ENCODE data around the gene JMJD1C. TPM values are rescaled to one million over a fixed set of nuclear protein-coding genes. Genes with fewer than 3 reads are reported as not detected.

The JMJD1C gene
- total RNA-seq, 2 experiments from 2014 or later: 99.2 to 118 TPM

GRCh38 chr10:63166742-63167258, 299.0 kb downstream of the JMJD1C start:
- Histone ChIP-seq H4K20me1 (ENCODE audit: insufficient read depth, low read length) (peaks cover 2% of the 10 kb centered on the region; the same call in 1 of the 2 replicates), H3K36me3 (ENCODE audit: insufficient read depth, low read length) (peaks cover 69% of the 10 kb centered on the region), H3K4me3 (ENCODE audit: low read depth, low read length, poor library complexity, severe bottlenecking) (no peak overlapping the region), H2AFZ (ENCODE audit: low read length) (no peak overlapping the region), H3K4me2 (ENCODE audit: low read length) (no peak overlapping the region), H3K79me2 (ENCODE audit: insufficient read depth, low read depth, low read length) (no peaks in the 10 kb centered on the region), H3K27ac (ENCODE audit: low read depth, low read length, poor library complexity, severe bottlenecking) (no peak overlapping the region), H3K9me3 (ENCODE audit: low read length) (no peaks in the 10 kb centered on the region), H3K4me1 (ENCODE audit: insufficient read depth, low read length, poor library complexity, severe bottlenecking) (no peaks in the 10 kb centered on the region), H3K9me2 (ENCODE audit: insufficient read depth, low read length) (no peaks in the 10 kb centered on the region)
- POLR2A ChIA-PET: interaction anchor here (0.6 to 1.2 kb wide), 14 partner anchors 9 to 903 kb away, joined by 3 to 9 read pairs (median 3); partner anchors contain the start of gene NRBF2
- TF ChIP-seq EZH2phosphoT487 (IDR thresholded peaks at IDR 0.05; ENCODE audit: borderline replicate concordance, low read depth, low read length) (no peak), CTCF (conservative IDR thresholded peaks at IDR 0.05; ENCODE audit: low read length) (peak; percentile 94)
- CTCF ChIA-PET (ENCODE audit: unreplicated experiment): interaction anchor here (0.5 to 2.4 kb wide), 7 partner anchors 9 to 554 kb away, joined by 3 to 12 read pairs (median 5); no protein-coding TSS in a partner anchor
- intact Hi-C loops (cut with micrococcal nuclease; ENCODE audit: unreplicated experiment): loop anchor here (1.0 to 5.0 kb wide), 3 partner anchors 101 to 554 kb away; no protein-coding TSS in a partner anchor
- no TSS peak for BruUV-seq (replicated peaks)
- DNase-seq (ENCODE audit: low spot score): peak; percentile 78

GRCh38 chr10:63165249-63165648, 300.5 kb downstream of the JMJD1C start:
- POLR2A ChIA-PET: interaction anchor here (1.2 kb wide), 1 partner anchor 9 kb away, joined by 3 read pairs; no protein-coding TSS in a partner anchor

More at GRCh38 chr10:63165249-63165648, 300.5 kb downstream of the JMJD1C start:
- TF ChIP-seq EZH2phosphoT487 (IDR thresholded peaks at IDR 0.05; ENCODE audit: borderline replicate concordance, low read depth, low read length) (no peak), CTCF (conservative IDR thresholded peaks at IDR 0.05; ENCODE audit: low read length) (no peak)
- no peaks in the 10 kb centered on the region for H3K9me3 ChIP-seq (ENCODE audit: low read length)
- H3K4me3 ChIP-seq (ENCODE audit: low read depth, low read length, poor library complexity, severe bottlenecking): no peak overlapping the region
- no TSS peak for BruUV-seq (replicated peaks)
- no peak overlapping the region for H2AFZ ChIP-seq (ENCODE audit: low read length)
- no peaks in the 10 kb centered on the region for H3K9me2 ChIP-seq (ENCODE audit: insufficient read depth, low read length)
- no peaks in the 10 kb centered on the region for H3K79me2 ChIP-seq (ENCODE audit: insufficient read depth, low read depth, low read length)
- no peak overlapping the region for H3K4me2 ChIP-seq (ENCODE audit: low read length)
- intact Hi-C loops (cut with micrococcal nuclease; ENCODE audit: unreplicated experiment): loop anchor here (5.0 kb wide), 1 partner anchor 102 kb away; no protein-coding TSS in a partner anchor
- no peaks in the 10 kb centered on the region for H3K4me1 ChIP-seq (ENCODE audit: insufficient read depth, low read length, poor library complexity, severe bottlenecking)
- peaks cover 55% of the 10 kb centered on the region for H3K36me3 ChIP-seq (ENCODE audit: insufficient read depth, low read length)
- DNase-seq (ENCODE audit: low spot score): no peak
- CTCF ChIA-PET (ENCODE audit: unreplicated experiment): no interaction called here
- no peak overlapping the region for H3K27ac ChIP-seq (ENCODE audit: low read depth, low read length, poor library complexity, severe bottlenecking)
- H4K20me1 ChIP-seq (ENCODE audit: insufficient read depth, low read length): peaks cover under 1% of the 10 kb centered on the region; the same call in 1 of the 2 replicates
